Large intestine (tissue), 3 donors: ENCODE measurements around the gene CDC27. TPM values are rescaled to one million over a fixed set of nuclear protein-coding genes. Genes with fewer than 3 reads are reported as not detected.
"Not testable (repeated sequence)": the region's sequence is repeated elsewhere in the genome, so short reads cannot be mapped to it uniquely, and the experiment has no call there.

Experiments
- DNase-seq, 2 donors: peaks; one replicate each; pipeline versions ENCODE4 v3.0.0 to v3.0.0-alpha.2; 2013
- H3K27ac ChIP-seq: one replicate; pipeline ENCODE4 v1.5.1; 2013; ENCODE audit warnings: low read length
- H3K27me3 ChIP-seq: 2 replicates; pipeline ENCODE4 v1.6.1; 2013; ENCODE audit warnings: low read length; ENCODE audit not compliant: control insufficient read depth, insufficient read depth
- H3K36me3 ChIP-seq: 2 replicates; pipeline ENCODE4 v1.6.1; 2013; ENCODE audit warnings: low read length; ENCODE audit not compliant: control insufficient read depth, insufficient read depth
- H3K4me1 ChIP-seq: one replicate; pipeline ENCODE4 v1.6.1; 2013; ENCODE audit warnings: low read length; ENCODE audit not compliant: control insufficient read depth, insufficient read depth
- H3K4me3 ChIP-seq: one replicate; pipeline ENCODE4 v1.5.1; 2013; ENCODE audit warnings: low read length
- H3K9me3 ChIP-seq: one replicate; pipeline ENCODE4 v1.6.1; 2013; ENCODE audit warnings: mild to moderate bottlenecking, low read depth, low read length, moderate library complexity; ENCODE audit not compliant: control insufficient read depth
- WGBS: methylation state at CpG from one replicate; pipeline ENCODE4 v1.1.5; 2013; ENCODE audit warnings: low lambda C conversion rate; ENCODE audit not compliant: insufficient coverage; 5-methylcytosine and 5-hydroxymethylcytosine counted together
- polyA plus RNA-seq: library from polyadenylated mRNA; unstranded; fragments of 120-200 nt; gene quantifications from one replicate; pipeline ENCODE4 v1.2.1, GENCODE V29; 2013

CDC27 gene
- polyA plus RNA-seq, 1 donor = 33.5 TPM

GRCh38 chr17:47177261-47177660, 11.8 kb downstream of the CDC27 start:
- Histone ChIP-seq H3K9me3 (no peaks in the 10 kb centered on the region), H3K27ac (no peak overlapping the region), H3K4me3 (no peak overlapping the region), H3K27me3 (no peaks in the 10 kb centered on the region), H3K36me3 (peaks cover 35% of the 10 kb centered on the region), H3K4me1 (no peaks in the 10 kb centered on the region)
- WGBS = 100% methylated on average over 1 of the region's 7 CpGs
- DNase-seq = no peak

- H3K4me3 ChIP-seq = no peak overlapping the region
- no peaks in the 10 kb centered on the region for H3K4me1 ChIP-seq
- H3K9me3 ChIP-seq = no peaks in the 10 kb centered on the region
- WGBS = 92% methylated on average over 2 of the region's 2 CpGs
- no peak overlapping the region for H3K27ac ChIP-seq
- no peaks in the 10 kb centered on the region for H3K27me3 ChIP-seq
- H3K36me3 ChIP-seq = peaks cover 35% of the 10 kb centered on the region
- no peak for DNase-seq
Observed at GRCh38 chr17:47176389-47176826, 12.7 kb downstream of the CDC27 start.

- not testable (repeated sequence) for H3K9me3 ChIP-seq, H3K4me3 ChIP-seq, H3K27me3 ChIP-seq, DNase-seq, H3K27ac ChIP-seq, H3K4me1 ChIP-seq
- 100% methylated on average over 7 of the region's 8 CpGs for WGBS
- H3K36me3 ChIP-seq = peaks cover 37% of the 10 kb centered on the region
Observed at GRCh38 chr17:47174823-47175222, 14.3 kb downstream of the CDC27 start.

GRCh38 chr17:47172696-47173565, 16.2 kb downstream of the CDC27 start:
- H3K4me1 ChIP-seq = no peaks in the 10 kb centered on the region
- no peaks in the 10 kb centered on the region for H3K27me3 ChIP-seq
- H3K4me3 ChIP-seq = no peak overlapping the region
- no peaks in the 10 kb centered on the region for H3K9me3 ChIP-seq
- no peak for DNase-seq
- peaks cover 35% of the 10 kb centered on the region for H3K36me3 ChIP-seq
- no peak overlapping the region for H3K27ac ChIP-seq
- 100% methylated on average over 1 of the region's 2 CpGs for WGBS

GRCh38 chr17:47170710-47171109, 18.4 kb downstream of the CDC27 start:
- H3K9me3 ChIP-seq = no peaks in the 10 kb centered on the region
- peaks cover 36% of the 10 kb centered on the region for H3K36me3 ChIP-seq
- no CpG with 5 or more reads among the region's 4 CpGs for WGBS
- H3K4me3 ChIP-seq = no peak overlapping the region
- H3K4me1 ChIP-seq = no peaks in the 10 kb centered on the region
- H3K27ac ChIP-seq = no peak overlapping the region
- no peaks in the 10 kb centered on the region for H3K27me3 ChIP-seq
- no peak for DNase-seq

GRCh38 chr17:47168896-47169295, 20.2 kb downstream of the CDC27 start:
- DNase-seq, H3K27ac ChIP-seq, H3K27me3 ChIP-seq, H3K4me3 ChIP-seq, H3K4me1 ChIP-seq, H3K9me3 ChIP-seq: not testable (repeated sequence)
- H3K36me3 ChIP-seq = peaks cover 39% of the 10 kb centered on the region
- 60% methylated on average over 1 of the region's 4 CpGs for WGBS

- H3K9me3 ChIP-seq, H3K4me1 ChIP-seq, H3K27me3 ChIP-seq, H3K4me3 ChIP-seq, H3K27ac ChIP-seq, DNase-seq: not testable (repeated sequence)
- peaks cover 39% of the 10 kb centered on the region for H3K36me3 ChIP-seq
- no CpG with 5 or more reads among the region's 5 CpGs for WGBS
Observed at GRCh38 chr17:47166854-47167253, 22.2 kb downstream of the CDC27 start.

- no peak overlapping the region for H3K27ac ChIP-seq
- no peak overlapping the region for H3K4me3 ChIP-seq
- H3K27me3 ChIP-seq = no peaks in the 10 kb centered on the region
- H3K36me3 ChIP-seq = peaks cover 46% of the 10 kb centered on the region
- H3K4me1 ChIP-seq = no peaks in the 10 kb centered on the region
- no peak for DNase-seq
- no peaks in the 10 kb centered on the region for H3K9me3 ChIP-seq
- 96% methylated on average over 2 of the region's 2 CpGs for WGBS
Observed at GRCh38 chr17:47165137-47165536, 24.0 kb downstream of the CDC27 start.

- H3K4me1 ChIP-seq = no peaks in the 10 kb centered on the region
- WGBS = no CpG with 5 or more reads among the region's 5 CpGs
- no peak overlapping the region for H3K27ac ChIP-seq
- no peak overlapping the region for H3K4me3 ChIP-seq
- H3K27me3 ChIP-seq = no peaks in the 10 kb centered on the region
- peaks cover 49% of the 10 kb centered on the region for H3K36me3 ChIP-seq
- no peak for DNase-seq
- H3K9me3 ChIP-seq = no peaks in the 10 kb centered on the region
Observed at GRCh38 chr17:47164263-47164662, 24.8 kb downstream of the CDC27 start.

GRCh38 chr17:47162013-47162622, 27.0 kb downstream of the CDC27 start:
- H3K4me3 ChIP-seq = no peak overlapping the region
- no peak overlapping the region for H3K27ac ChIP-seq
- no peak for DNase-seq
- peaks cover 46% of the 10 kb centered on the region for H3K36me3 ChIP-seq
- 83% methylated on average over 2 of the region's 2 CpGs for WGBS
- H3K9me3 ChIP-seq = no peaks in the 10 kb centered on the region
- no peaks in the 10 kb centered on the region for H3K27me3 ChIP-seq
- no peaks in the 10 kb centered on the region for H3K4me1 ChIP-seq
